Thoracic aorta (tissue), 2 donors: ENCODE results near the gene INPP4B. TPM values are rescaled to one million over a fixed set of nuclear protein-coding genes. Genes with fewer than 3 reads are reported as not detected.

Experiments used
- ATAC-seq: fragments of 150-250 bp; one replicate; pipeline ENCODE4 v1.8.0; 2017; ENCODE audit warnings: low read depth; ENCODE audit not compliant: insufficient number of reproducible peaks, low FRiP score
- DNase-seq: peaks from one replicate; pipeline ENCODE4 v3.0.0-alpha.2; 2020; ENCODE audit warnings: low spot score
- H3K27ac ChIP-seq, 2 donors: fragments of 200-600 bp; sonication (generic); 1 replicate in 1 of 2; 2 replicates in 1 of 2; pipeline ENCODE4 v1.5.1; 2016; ENCODE audit warnings: mild to moderate bottlenecking in 2 of 2, moderate library complexity in 2 of 2
- H3K27me3 ChIP-seq: fragments of 200-600 bp; sonication (generic); replicated peaks from 2 replicates; pipeline ENCODE4 v1.6.0; 2016; ENCODE audit warnings: mild to moderate bottlenecking; ENCODE audit not compliant: insufficient read depth
- H3K36me3 ChIP-seq: fragments of 200-600 bp; sonication (generic); one replicate; pipeline ENCODE4 v1.5.1; 2016
- H3K4me1 ChIP-seq, 2 donors: fragments of 200-600 bp; sonication (generic); 1 replicate in 1 of 2; 2 replicates in 1 of 2; pipeline versions ENCODE4 v1.5.1 to v1.6.0; 2016; ENCODE audit warnings: low read depth in 2 of 2, mild to moderate bottlenecking in 1 of 2; ENCODE audit not compliant: control insufficient read depth in 1 of 2
- H3K4me3 ChIP-seq: fragments of 200-600 bp; sonication (generic); 2 replicates; pipeline ENCODE4 v1.5.1; 2016; ENCODE audit warnings: mild to moderate bottlenecking
- H3K9me3 ChIP-seq: fragments of 200-600 bp; sonication (generic); 2 replicates; pipeline ENCODE4 v1.5.1; 2016
- total RNA-seq, 2 donors: library from RNA; depleted of rRNA; stranded (reverse); fragments of >200 nt; gene quantifications; one replicate each; pipeline versions ENCODE4 v1.1.0 to v1.2.3, GENCODE V29; 2016
- TF ChIP-seq, protein P1 (sequence below): fragments of 200-600 bp; sonication (generic); IDR thresholded peaks from one replicate; pipeline ENCODE4 v1.5.1; 2019; ENCODE audit warnings: antibody characterized with exemption

INPP4B gene
- total RNA-seq, 2 donors from 2014 or later = 21.1 to 30.4 TPM

DNA sequence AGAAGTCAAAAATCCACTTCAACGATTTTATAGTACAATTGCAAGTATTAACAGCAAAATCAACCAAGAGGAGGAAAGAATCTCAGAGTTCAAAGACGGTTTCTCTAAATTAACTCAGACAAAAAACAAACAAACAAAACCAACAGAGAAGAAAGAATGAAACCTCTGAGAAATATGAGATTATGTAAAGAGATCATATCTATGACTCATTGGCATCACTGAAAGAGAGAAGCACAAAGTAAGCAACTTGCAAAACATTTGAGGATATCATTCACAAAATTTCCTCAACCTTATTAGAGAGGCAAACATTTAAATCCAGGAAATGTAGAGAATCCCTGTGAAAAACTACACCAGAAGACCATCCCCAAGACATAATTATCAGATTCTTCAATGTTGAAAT is 370.4 kb downstream of the INPP4B start:
- DNase-seq (no peak), ATAC-seq (no peak)
- no peaks in the 10 kb centered on the region for H3K4me1 ChIP-seq
- no peak overlapping the region for H3K27ac ChIP-seq
- H3K9me3 ChIP-seq = no peaks in the 10 kb centered on the region
- no peaks in the 10 kb centered on the region for H3K36me3 ChIP-seq
- H3K27me3 ChIP-seq = no peaks in the 10 kb centered on the region
- TF ChIP-seq, protein P1, sequence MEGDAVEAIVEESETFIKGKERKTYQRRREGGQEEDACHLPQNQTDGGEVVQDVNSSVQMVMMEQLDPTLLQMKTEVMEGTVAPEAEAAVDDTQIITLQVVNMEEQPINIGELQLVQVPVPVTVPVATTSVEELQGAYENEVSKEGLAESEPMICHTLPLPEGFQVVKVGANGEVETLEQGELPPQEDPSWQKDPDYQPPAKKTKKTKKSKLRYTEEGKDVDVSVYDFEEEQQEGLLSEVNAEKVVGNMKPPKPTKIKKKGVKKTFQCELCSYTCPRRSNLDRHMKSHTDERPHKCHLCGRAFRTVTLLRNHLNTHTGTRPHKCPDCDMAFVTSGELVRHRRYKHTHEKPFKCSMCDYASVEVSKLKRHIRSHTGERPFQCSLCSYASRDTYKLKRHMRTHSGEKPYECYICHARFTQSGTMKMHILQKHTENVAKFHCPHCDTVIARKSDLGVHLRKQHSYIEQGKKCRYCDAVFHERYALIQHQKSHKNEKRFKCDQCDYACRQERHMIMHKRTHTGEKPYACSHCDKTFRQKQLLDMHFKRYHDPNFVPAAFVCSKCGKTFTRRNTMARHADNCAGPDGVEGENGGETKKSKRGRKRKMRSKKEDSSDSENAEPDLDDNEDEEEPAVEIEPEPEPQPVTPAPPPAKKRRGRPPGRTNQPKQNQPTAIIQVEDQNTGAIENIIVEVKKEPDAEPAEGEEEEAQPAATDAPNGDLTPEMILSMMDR = no peak
- H3K4me3 ChIP-seq = no peak overlapping the region

DNA sequence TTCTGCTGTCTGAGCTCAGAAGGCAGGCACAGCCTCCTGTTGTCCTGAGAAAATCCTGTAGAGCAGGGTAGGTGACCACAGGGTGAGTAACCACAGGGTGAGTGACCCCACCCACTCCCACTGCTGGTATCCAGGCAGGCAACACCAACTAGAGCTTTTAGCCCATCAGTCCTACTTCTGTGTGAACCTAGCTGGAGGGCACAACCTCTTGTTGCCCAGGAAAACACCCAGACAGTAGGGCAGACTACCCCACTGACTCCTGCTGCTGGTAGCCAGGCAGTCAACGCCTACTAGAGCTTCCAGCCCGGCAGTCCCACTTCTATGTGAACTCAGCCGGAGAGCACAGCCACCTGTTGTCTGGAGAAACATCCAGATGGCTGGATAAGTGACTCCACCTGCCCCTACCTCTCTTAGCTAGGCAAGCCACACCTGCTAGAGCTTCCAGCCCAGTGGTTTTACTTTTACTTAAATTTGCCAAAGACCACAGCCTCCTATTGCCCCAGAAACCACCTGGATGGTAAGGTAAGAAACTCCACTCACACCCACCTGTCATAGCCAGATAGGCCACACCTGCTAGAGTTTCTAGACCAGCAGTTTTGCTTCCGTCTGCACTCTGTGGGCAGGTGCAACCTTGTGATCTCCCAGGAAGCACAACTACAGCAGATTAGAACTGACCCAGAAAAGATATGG is 371.6 kb downstream of the INPP4B start:
- TF ChIP-seq, protein P1 = no peak
- Histone ChIP-seq H3K27me3 (no peaks in the 10 kb centered on the region), H3K36me3 (no peaks in the 10 kb centered on the region), H3K4me3 (no peak overlapping the region), H3K4me1 (peaks cover 0 to 4% of the 10 kb centered on the region in 2 donors), H3K27ac (no peak overlapping the region), H3K9me3 (no peaks in the 10 kb centered on the region)
- DNase-seq (no peak), ATAC-seq (no peak)

DNA sequence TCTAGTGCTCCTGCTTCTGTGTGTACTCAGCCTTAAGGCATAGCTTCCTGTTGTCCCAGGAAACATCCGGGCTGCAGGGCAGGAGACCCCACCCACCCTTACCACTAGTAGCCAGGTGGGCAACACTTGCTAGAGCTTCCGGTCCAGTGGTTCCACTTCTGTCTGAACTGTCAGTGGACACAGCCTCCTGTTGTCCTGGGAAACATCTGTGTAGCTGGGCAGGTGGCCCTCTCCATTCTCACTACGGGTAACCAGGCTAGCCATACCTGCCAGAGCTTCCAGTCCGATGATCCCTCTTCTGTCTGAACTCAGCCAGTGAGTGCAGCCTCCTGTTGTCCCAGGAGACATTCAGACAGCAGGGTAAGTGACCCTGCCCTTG is 372.2 kb downstream of the INPP4B start:
- Histone ChIP-seq H3K9me3 (no peaks in the 10 kb centered on the region), H3K4me1 (peaks cover 0 to 4% of the 10 kb centered on the region in 2 donors), H3K27ac (no peak overlapping the region), H3K36me3 (no peaks in the 10 kb centered on the region), H3K4me3 (no peak overlapping the region), H3K27me3 (no peaks in the 10 kb centered on the region)
- TF ChIP-seq, protein P1 = no peak
- no peak for DNase-seq
- ATAC-seq = no peak

DNA sequence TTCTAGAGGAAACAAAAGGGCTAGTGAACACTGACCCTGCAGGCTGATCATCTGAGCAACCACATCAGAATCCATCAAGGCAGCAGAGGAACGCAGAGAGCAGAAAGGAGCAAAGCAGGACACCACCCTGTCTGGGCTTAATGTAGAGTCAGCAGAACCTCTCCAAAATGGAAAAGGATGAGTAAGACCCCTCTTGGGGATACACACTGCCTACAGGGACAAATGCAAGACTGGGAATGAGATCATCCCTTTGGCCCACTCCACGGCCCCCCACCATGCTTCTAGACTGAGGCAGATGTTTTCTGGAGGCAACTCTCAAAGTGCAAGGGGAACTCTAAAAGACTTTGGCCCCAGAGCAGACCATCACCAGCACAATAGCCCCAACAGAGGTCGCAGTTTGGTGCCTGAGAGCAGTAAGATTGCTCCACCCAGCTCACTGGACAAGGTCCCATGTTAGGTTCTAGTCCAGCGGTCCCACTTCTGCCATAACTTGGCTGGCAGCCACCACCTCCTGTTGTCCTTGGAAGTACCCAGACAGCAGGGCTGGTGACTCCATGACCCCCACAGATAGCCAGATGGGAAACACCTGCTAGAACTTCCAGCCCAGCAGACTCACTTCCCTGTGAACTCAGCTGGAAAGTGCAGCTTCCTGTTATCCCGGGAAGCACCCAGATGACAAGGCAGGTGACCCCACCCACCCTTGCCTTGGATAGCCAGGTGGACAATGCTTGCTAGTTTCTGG is 372.7 kb downstream of the INPP4B start:
- Histone ChIP-seq H3K36me3 (no peaks in the 10 kb centered on the region), H3K4me3 (no peak overlapping the region), H3K4me1 (peaks cover 0 to 4% of the 10 kb centered on the region in 2 donors), H3K9me3 (no peaks in the 10 kb centered on the region), H3K27ac (no peak overlapping the region), H3K27me3 (no peaks in the 10 kb centered on the region)
- DNase-seq = no peak
- TF ChIP-seq, protein P1 = no peak
- no peak for ATAC-seq

DNA sequence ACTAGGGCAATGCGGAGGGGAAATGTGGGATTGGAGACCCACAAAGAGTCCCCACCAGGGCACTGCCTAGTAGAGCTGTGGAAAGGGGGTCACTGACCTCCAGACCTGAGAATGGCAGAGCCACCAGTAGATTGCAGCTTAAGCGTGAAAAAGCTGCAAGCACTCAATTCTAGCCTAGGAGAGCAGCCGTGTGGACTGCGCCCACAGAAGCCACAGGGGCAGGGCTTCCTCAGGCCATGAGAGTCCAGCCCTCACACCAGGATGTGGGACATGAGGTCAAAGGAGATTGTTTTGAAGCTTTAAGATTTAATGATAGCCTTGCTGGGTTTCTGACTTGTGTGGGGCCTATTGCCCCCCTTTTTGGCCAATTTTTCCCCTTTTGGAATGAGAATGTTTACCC is 379.0 kb downstream of the INPP4B start:
- Histone ChIP-seq H3K36me3 (no peaks in the 10 kb centered on the region), H3K4me1 (peaks cover 0 to 10% of the 10 kb centered on the region in 2 donors), H3K9me3 (no peaks in the 10 kb centered on the region), H3K4me3 (no peak overlapping the region), H3K27me3 (no peaks in the 10 kb centered on the region), H3K27ac (no peak overlapping the region)
- ATAC-seq (no peak), DNase-seq (no peak)
- TF ChIP-seq, protein P1 = no peak
